ENCODE results near the gene CXCL12.

DNA sequence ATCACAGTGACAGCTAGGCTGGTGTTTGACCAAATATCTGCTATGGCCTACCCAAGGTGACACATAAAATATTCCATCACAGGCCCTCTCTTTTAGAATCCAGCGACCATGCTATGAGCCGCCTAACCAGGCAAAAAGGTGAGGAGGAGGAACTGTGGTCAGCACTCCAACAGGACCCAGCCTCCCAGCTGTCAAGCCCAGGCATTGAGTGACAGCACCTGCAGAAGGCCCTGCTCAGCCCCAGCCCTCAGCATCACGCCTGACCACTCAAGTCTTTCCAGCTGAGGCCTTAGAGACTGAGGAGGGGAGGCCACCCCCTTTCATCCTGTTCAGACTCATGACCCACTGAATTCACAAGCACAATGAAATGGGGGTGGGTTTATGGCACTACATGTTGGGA lies 43.0 kb downstream of the CXCL12 start:
- TF ChIP-seq EZH2 (IDR thresholded peaks at IDR 0.05; ENCODE audit: insufficient read depth, poor library complexity, severe bottlenecking) (no peak), EZH2phosphoT487 (IDR thresholded peaks at IDR 0.05; ENCODE audit: insufficient read depth, low read depth) (no peak)
